Muscle of back (tissue), 11 donors: ENCODE measurements around the gene NKX2-4. TPM values are rescaled to one million over a fixed set of nuclear protein-coding genes. Genes with fewer than 3 reads are reported as not detected.

Experiments used
- DNase-seq, 3 donors: peaks; one replicate each; pipeline versions ENCODE4 v3.0.0 to v3.0.0-alpha.2; 2013
- polyA plus RNA-seq, 10 donors: library from polyadenylated mRNA; unstranded; fragments of 120-200 nt; gene quantifications; one replicate each; pipeline ENCODE4 v1.2.1, GENCODE V29; 2013; ENCODE audit not compliant: insufficient read length in 10 of 10

Gene NKX2-4
- polyA plus RNA-seq, 10 donors = not detected

GRCh38 chr20:21361266-21361665 is 36.1 kb downstream of the NKX2-4 start:
- no peak for DNase-seq

DNA sequence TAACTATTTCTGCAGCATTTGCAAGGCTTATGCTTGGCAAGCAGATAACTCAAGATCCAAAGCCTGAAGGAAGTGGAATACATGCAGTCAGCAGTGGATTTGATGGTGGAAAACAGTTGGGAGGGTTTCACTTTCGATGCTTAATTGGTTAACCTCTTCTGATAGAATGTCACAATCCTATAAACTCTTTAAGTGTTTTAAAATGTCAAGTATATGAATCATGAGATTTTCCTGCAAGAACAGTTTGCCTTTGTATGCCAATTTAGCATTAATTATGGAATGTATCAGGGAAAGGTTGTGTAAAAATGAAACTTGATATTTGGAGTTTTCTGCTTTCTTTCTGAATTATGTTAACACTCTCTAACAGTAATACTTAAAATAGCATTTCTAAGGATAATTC is 36.6 kb downstream of the NKX2-4 start:
- no peak for DNase-seq

DNA sequence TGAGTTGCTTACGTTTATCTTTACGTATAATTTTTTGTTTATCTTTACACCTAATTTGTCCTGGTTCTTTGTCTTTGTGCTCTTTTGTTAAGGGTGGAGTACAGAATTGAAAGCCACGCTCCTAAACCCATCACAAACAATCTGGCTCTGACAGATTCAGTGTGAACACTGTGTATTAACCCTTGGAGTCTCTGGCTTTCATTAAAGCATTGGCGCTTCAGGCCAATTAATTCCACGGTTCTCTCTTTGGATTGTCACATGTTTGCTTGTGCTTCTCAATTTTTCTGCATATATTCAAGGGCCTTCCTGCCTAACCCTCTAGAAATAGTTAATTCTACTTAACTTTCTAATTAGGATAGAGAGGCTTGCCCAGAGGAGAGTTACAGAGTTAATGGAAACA is 38.6 kb downstream of the NKX2-4 start:
- DNase-seq = no peak

DNA sequence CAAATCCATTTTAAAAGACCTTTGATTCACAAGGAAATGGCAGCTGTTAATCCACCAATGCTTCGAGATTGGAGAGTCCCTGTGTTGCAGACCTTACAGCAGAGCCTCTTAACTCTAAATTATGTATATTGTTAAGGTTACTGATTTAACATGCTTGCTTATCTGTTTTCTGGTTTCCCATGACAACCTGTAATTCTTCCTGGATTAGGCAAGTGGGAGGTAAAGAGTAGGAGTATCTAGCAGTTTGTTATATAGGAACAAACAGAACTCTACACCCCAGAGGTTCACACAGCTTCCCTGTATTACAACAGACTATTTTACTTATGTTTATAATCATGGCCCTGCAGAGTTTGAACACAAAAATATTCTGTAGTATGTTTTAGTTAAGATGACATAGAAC is 39.5 kb downstream of the NKX2-4 start:
- DNase-seq = no peak

- no peak for DNase-seq
Measured at GRCh38 chr20:21356386-21356785, 40.9 kb downstream of the NKX2-4 start.

DNA sequence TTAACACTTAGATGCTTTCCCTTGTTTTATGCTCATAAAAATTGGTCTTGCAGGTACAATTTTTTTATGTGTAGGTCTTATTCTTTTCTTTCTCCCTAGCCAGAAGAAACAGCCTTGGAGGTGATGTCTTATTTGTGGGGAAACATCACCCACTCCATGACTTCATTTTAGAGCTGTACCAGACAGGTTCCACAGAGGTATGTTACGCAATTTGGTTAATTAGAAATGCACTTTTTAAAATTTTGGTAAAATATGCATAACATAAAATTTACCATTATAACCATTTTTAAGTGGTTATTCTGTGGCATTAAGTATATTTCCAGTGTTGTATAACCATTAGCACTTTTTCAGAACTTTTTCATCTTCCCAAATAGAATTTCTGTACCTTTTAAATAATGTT is 41.3 kb downstream of the NKX2-4 start:
- DNase-seq = no peak

- no peak for DNase-seq
Measured at GRCh38 chr20:21353236-21353635, 44.1 kb downstream of the NKX2-4 start.

DNA sequence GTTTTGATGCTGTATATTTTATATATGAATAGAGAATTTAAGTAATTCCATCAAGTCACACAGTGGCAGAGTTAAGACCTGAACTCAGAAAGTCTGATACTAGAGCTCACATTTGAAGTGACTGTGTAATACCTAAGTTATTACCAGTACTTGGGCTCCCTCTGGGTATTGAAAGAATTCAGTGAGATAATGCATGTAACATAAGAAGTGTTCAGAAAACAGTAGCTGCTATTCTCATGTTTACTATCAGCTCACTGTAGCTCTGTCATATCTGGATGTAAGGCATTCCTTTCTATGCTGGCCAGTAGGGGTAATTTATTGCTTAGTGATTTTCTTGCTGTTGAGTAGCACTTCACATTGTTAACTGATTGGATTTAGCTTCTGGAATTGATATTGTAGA is 44.6 kb downstream of the NKX2-4 start:
- peak in 1 of 3 donors; percentile 6 for DNase-seq

Other genes starting within 250 kb of the NKX2-4 start
- 10 to 100 TPM; 39.5 to 54.9 (median 46.7) TPM for gene XRN2, start 94.2 kb downstream of the NKX2-4 start, polyA plus RNA-seq
- under 1 TPM in 7 of 10 donors, not detected in 3; 0.11 to 0.32 (median 0.20) TPM for gene NKX2-2, start 116.5 kb upstream of the NKX2-4 start, polyA plus RNA-seq